ENCODE measurements around the gene UCKL1.

GRCh38 chr20:63966944-63967322, 10.7 kb upstream of the UCKL1 start:
- TF ChIP-seq POLR2A (IDR thresholded peaks at IDR 0.05), result no peak
- TF ChIP-seq, protein P1, sequence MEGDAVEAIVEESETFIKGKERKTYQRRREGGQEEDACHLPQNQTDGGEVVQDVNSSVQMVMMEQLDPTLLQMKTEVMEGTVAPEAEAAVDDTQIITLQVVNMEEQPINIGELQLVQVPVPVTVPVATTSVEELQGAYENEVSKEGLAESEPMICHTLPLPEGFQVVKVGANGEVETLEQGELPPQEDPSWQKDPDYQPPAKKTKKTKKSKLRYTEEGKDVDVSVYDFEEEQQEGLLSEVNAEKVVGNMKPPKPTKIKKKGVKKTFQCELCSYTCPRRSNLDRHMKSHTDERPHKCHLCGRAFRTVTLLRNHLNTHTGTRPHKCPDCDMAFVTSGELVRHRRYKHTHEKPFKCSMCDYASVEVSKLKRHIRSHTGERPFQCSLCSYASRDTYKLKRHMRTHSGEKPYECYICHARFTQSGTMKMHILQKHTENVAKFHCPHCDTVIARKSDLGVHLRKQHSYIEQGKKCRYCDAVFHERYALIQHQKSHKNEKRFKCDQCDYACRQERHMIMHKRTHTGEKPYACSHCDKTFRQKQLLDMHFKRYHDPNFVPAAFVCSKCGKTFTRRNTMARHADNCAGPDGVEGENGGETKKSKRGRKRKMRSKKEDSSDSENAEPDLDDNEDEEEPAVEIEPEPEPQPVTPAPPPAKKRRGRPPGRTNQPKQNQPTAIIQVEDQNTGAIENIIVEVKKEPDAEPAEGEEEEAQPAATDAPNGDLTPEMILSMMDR (IDR thresholded peaks at IDR 0.05), result no peak
